RWPE1 (cell line): ENCODE results near the gene TCEA2.

Source experiments
- CTCF ChIA-PET: fragments of 350-600 bp; sonication (Branson Sonifier 250); formaldehyde crosslinking; extraction: SDS; loops from one replicate; lab custom pipeline; 2021; lab: Yijun Ruan, JAX
- POLR2A ChIA-PET: fragments of 400-600 bp; formaldehyde crosslinking; extraction: SDS; loops from one replicate; lab custom pipeline; 2020; ENCODE audit warnings: antibody characterized with exemption; ENCODE audit not compliant: low non-redundant PET; lab: Yijun Ruan, JAX
- DNase-seq: peaks from one replicate; pipeline ENCODE4 v3.0.0; 2012; ENCODE audit warnings: low spot score
- H3K27ac ChIP-seq: fragments of 450-650 bp; 2 replicates; pipeline ENCODE4 v1.5.1; 2017
- TF ChIP-seq, protein P1 (sequence below): fragments of 450-650 bp; conservative IDR thresholded peaks from 2 replicates; pipeline ENCODE4 v1.5.1; 2017; ENCODE audit warnings: low read depth, mild to moderate bottlenecking

TCEA2 gene

DNA sequence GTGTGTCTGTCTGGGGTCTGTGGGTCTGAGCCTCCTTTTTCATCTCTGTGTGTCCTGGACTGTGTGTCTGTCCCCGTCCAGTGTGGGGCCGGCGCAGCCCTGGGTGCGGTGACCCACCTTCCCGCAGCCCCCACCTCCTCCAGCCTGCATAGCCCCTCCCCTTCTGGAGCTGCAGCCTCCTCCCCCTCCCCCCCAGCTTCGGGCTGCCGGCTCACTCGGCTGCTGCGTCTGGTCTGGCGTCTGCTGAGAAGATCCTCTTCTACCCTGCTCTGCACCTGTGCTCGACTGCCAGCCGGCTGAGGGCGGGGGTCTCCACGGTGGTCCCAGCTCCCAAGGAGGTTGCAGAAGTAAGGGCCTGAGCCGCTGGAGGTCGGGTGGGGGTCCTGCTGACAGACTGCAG is 28.8 kb downstream of the TCEA2 start:
- ChIA-PET POLR2A (interaction anchor here (0.7 kb wide), 1 partner anchor 74 kb away, joined by 3 read pairs; no protein-coding TSS in a partner anchor), CTCF (interaction anchor here (1.2 kb wide), 2 partner anchors 10 to 53 kb away, joined by 3 to 6 read pairs; no protein-coding TSS in a partner anchor)
- H3K27ac ChIP-seq, result peak overlapping the region; percentile 13
- TF ChIP-seq, protein P1, sequence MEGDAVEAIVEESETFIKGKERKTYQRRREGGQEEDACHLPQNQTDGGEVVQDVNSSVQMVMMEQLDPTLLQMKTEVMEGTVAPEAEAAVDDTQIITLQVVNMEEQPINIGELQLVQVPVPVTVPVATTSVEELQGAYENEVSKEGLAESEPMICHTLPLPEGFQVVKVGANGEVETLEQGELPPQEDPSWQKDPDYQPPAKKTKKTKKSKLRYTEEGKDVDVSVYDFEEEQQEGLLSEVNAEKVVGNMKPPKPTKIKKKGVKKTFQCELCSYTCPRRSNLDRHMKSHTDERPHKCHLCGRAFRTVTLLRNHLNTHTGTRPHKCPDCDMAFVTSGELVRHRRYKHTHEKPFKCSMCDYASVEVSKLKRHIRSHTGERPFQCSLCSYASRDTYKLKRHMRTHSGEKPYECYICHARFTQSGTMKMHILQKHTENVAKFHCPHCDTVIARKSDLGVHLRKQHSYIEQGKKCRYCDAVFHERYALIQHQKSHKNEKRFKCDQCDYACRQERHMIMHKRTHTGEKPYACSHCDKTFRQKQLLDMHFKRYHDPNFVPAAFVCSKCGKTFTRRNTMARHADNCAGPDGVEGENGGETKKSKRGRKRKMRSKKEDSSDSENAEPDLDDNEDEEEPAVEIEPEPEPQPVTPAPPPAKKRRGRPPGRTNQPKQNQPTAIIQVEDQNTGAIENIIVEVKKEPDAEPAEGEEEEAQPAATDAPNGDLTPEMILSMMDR, result no peak
- DNase-seq, result no peak

DNA sequence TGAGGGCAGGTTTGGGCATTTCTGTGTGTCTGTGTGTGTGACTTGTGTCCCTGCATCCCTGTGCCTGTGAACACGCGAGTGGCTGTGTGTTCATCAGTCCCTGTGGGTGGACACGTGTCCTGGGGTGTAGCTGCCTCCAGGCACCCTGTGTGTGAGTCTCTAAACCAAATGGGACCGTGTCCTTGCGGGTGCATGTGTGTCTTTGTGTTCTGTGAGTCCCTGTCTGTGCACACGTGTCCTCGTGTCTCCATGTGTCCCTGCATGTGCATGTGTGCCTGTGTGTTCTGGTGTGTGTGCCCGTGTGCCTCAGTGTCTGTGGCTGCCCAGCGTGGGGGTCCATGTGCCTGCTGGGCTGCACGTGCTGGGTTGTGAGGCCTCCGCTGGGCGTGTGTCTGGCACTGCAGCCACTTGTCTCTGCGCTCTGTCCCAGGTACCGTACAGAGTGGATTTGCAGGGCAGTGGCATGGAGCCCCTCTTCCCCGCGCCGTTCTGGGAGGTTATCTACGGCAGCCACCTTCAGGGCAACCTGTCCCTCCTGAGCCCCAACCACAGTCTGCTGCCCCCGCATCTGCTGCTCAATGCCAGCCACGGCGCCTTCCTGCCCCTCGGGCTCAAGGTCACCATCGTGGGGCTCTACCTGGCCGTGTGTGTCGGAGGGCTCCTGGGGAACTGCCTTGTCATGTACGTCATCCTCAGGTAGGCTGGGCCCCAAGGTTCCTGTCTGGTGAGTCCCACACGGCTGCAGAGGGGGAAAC is 29.4 kb downstream of the TCEA2 start:
- DNase-seq, result no peak
- CTCF ChIA-PET, result interaction anchor here (1.1 to 1.2 kb wide), 4 partner anchors 9 to 54 kb away, joined by 3 to 6 read pairs (median 4); partner anchors contain the start of gene LKAAEAR1
- peak overlapping the region; percentile 13 for H3K27ac ChIP-seq
- POLR2A ChIA-PET, result no interaction called here
- TF ChIP-seq, protein P1, result no peak

DNA sequence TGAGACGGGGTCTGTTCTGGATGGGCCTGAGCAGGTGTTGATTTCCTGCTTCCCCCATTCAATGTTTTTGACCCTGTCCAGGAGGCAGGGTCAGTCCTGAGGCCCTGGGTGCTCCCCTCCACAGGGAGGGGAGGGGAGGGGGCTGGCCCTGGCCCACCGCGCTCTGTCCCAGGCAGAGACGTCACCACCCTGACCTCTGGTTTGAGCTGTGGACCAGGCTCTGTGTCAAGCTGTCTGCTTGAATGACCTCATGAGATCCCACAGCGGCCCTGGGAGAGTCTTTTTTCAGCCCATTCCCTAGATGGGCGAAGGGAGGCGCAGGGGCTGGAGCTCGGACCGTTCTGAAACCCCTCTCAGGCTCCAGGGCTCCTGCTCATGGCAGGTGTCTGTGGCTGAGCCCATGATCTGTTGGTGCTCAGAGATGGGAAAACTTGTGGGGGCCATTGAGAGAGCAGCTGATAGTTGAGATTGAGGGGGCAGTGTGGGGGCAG is 30.1 kb downstream of the TCEA2 start:
- ChIA-PET POLR2A (no interaction called here), CTCF (interaction anchor here (0.7 to 1.1 kb wide), 3 partner anchors 9 to 1050 kb away, joined by 4 read pairs; partner anchors contain the start of gene LKAAEAR1)
- peak overlapping the region; percentile 13 for H3K27ac ChIP-seq

GRCh38 chr20:64095455-64095854 is 32.5 kb downstream of the TCEA2 start:
- no peak for DNase-seq
- ChIA-PET CTCF (interaction anchor here (0.7 to 1.3 kb wide), 2 partner anchors 12 to 26 kb away, joined by 3 to 6 read pairs; partner anchors contain the start of gene LKAAEAR1), POLR2A (no interaction called here)
- no peak overlapping the region for H3K27ac ChIP-seq
- TF ChIP-seq, protein P1, result no peak

More for the DNA sequence above, 30.1 kb downstream of the TCEA2 start:
- DNase-seq, result no peak
- TF ChIP-seq, protein P1, result no peak

DNA sequence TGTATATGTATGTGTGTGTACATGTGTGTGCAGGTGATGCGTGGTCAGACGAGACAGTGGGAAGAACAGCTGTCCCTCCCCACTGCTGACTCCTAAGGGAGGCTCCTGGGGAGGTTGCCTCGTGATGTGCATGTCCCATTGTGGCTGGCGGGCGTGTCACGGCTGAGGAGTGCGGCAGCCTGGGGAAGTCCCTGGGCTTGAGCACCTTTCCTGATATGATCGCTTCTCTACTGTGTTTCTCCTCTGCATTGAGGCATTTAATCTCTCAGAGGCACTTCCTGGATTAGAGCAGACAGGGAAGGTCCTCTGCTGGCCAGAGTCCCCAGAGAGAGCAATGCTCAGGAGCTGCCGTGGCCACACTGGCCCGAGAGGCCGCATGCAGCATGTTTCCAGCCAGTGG is 32.9 kb downstream of the TCEA2 start:
- POLR2A ChIA-PET, result no interaction called here
- DNase-seq, result no peak
- CTCF ChIA-PET, result interaction anchor here (0.7 to 1.3 kb wide), 2 partner anchors 12 to 25 kb away, joined by 3 to 6 read pairs; partner anchors contain the start of gene LKAAEAR1
- TF ChIP-seq, protein P1, result no peak
- no peak overlapping the region for H3K27ac ChIP-seq

- H3K27ac ChIP-seq, result no peak overlapping the region
- CTCF ChIA-PET, result interaction anchor here (1.3 kb wide), 1 partner anchor 13 kb away, joined by 6 read pairs; the partner anchor contains the start of gene LKAAEAR1
- no peak for DNase-seq
- POLR2A ChIA-PET, result no interaction called here
- TF ChIP-seq, protein P1, result no peak
These were observed 33.5 kb downstream of the TCEA2 start for GRCh38 chr20:64096535-64096934.
